Activated naive CD4-positive, alpha-beta T cell treated with anti-CD3 and anti-CD28 coated beads, Interleukin-2, amount 50 U/mL, for 24 hours (primary cell): ENCODE measurements around the gene LDLR.
"Not testable (repeated sequence)": the region's sequence is repeated elsewhere in the genome, so short reads cannot be mapped to it uniquely, and the experiment has no call there.

Source experiments
- H3K27ac Mint-ChIP-seq: one replicate; pipeline ENCODE4 v1.8.0; 2021; ENCODE audit warnings: mild to moderate bottlenecking, mixed read lengths
- H3K27me3 Mint-ChIP-seq: one replicate; pipeline ENCODE4 v1.8.0; 2021; ENCODE audit warnings: mixed read lengths
- H3K36me3 Mint-ChIP-seq: one replicate; pipeline ENCODE4 v1.8.0; 2021; ENCODE audit warnings: mixed read lengths
- H3K4me1 Mint-ChIP-seq: one replicate; pipeline ENCODE4 v1.8.0; 2021; ENCODE audit warnings: mixed read lengths
- H3K4me3 Mint-ChIP-seq: one replicate; pipeline ENCODE4 v1.8.0; 2021; ENCODE audit warnings: mild to moderate bottlenecking, mixed read lengths
- H3K9me3 Mint-ChIP-seq: one replicate; pipeline ENCODE4 v1.8.0; 2021; ENCODE audit warnings: mixed read lengths

LDLR gene

GRCh38 chr19:11138601-11139300 is 49.5 kb downstream of the LDLR start:
- H3K9me3 Mint-ChIP-seq: no peaks in the 10 kb centered on the region
- no peak overlapping the region for H3K4me3 Mint-ChIP-seq
- no peaks in the 10 kb centered on the region for H3K27me3 Mint-ChIP-seq
- H3K27ac Mint-ChIP-seq: no peak overlapping the region
- no peaks in the 10 kb centered on the region for H3K36me3 Mint-ChIP-seq
- H3K4me1 Mint-ChIP-seq: peaks cover 9% of the 10 kb centered on the region

- not testable (repeated sequence) for H3K27me3 Mint-ChIP-seq, H3K4me1 Mint-ChIP-seq, H3K36me3 Mint-ChIP-seq, H3K4me3 Mint-ChIP-seq, H3K9me3 Mint-ChIP-seq, H3K27ac Mint-ChIP-seq
Measured at GRCh38 chr19:11140023-11140538, 50.8 kb downstream of the LDLR start.

GRCh38 chr19:11140896-11141295 is 51.6 kb downstream of the LDLR start:
- H3K27me3 Mint-ChIP-seq: no peaks in the 10 kb centered on the region
- peaks cover 9% of the 10 kb centered on the region for H3K4me1 Mint-ChIP-seq
- H3K4me3 Mint-ChIP-seq: no peak overlapping the region
- no peak overlapping the region for H3K27ac Mint-ChIP-seq
- no peaks in the 10 kb centered on the region for H3K36me3 Mint-ChIP-seq
- no peaks in the 10 kb centered on the region for H3K9me3 Mint-ChIP-seq

- Mint-ChIP-seq H3K4me3 (no peak overlapping the region), H3K27ac (no peak overlapping the region), H3K9me3 (no peaks in the 10 kb centered on the region), H3K4me1 (peaks cover 9% of the 10 kb centered on the region), H3K27me3 (no peaks in the 10 kb centered on the region), H3K36me3 (no peaks in the 10 kb centered on the region)
Measured at GRCh38 chr19:11141937-11142527, 52.8 kb downstream of the LDLR start.

- Mint-ChIP-seq H3K27me3 (no peaks in the 10 kb centered on the region), H3K9me3 (no peaks in the 10 kb centered on the region), H3K4me1 (peaks cover 6% of the 10 kb centered on the region), H3K36me3 (no peaks in the 10 kb centered on the region), H3K4me3 (no peak overlapping the region), H3K27ac (no peak overlapping the region)
Measured at GRCh38 chr19:11142528-11143171, 53.4 kb downstream of the LDLR start.

- H3K27me3 Mint-ChIP-seq: no peaks in the 10 kb centered on the region
- H3K36me3 Mint-ChIP-seq: no peaks in the 10 kb centered on the region
- no peak overlapping the region for H3K4me3 Mint-ChIP-seq
- no peaks in the 10 kb centered on the region for H3K4me1 Mint-ChIP-seq
- no peak overlapping the region for H3K27ac Mint-ChIP-seq
- H3K9me3 Mint-ChIP-seq: no peaks in the 10 kb centered on the region
Measured at GRCh38 chr19:11145536-11145924, 56.3 kb downstream of the LDLR start.

GRCh38 chr19:11148001-11148400 is 58.7 kb downstream of the LDLR start:
- no peaks in the 10 kb centered on the region for H3K9me3 Mint-ChIP-seq
- no peak overlapping the region for H3K4me3 Mint-ChIP-seq
- H3K36me3 Mint-ChIP-seq: no peaks in the 10 kb centered on the region
- no peaks in the 10 kb centered on the region for H3K27me3 Mint-ChIP-seq
- no peak overlapping the region for H3K27ac Mint-ChIP-seq
- no peaks in the 10 kb centered on the region for H3K4me1 Mint-ChIP-seq

- H3K27ac Mint-ChIP-seq: no peak overlapping the region
- peaks cover 13% of the 10 kb centered on the region for H3K4me1 Mint-ChIP-seq
- H3K4me3 Mint-ChIP-seq: no peak overlapping the region
- H3K27me3 Mint-ChIP-seq: no peaks in the 10 kb centered on the region
- no peaks in the 10 kb centered on the region for H3K9me3 Mint-ChIP-seq
- no peaks in the 10 kb centered on the region for H3K36me3 Mint-ChIP-seq
Measured at GRCh38 chr19:11151181-11151580, 61.9 kb downstream of the LDLR start.

GRCh38 chr19:11152318-11153062 is 63.2 kb downstream of the LDLR start:
- no peak overlapping the region for H3K27ac Mint-ChIP-seq
- no peaks in the 10 kb centered on the region for H3K27me3 Mint-ChIP-seq
- no peaks in the 10 kb centered on the region for H3K9me3 Mint-ChIP-seq
- no peak overlapping the region for H3K4me3 Mint-ChIP-seq
- H3K36me3 Mint-ChIP-seq: no peaks in the 10 kb centered on the region
- H3K4me1 Mint-ChIP-seq: peaks cover 13% of the 10 kb centered on the region

- no peaks in the 10 kb centered on the region for H3K27me3 Mint-ChIP-seq
- peak overlapping the region; percentile 90 for H3K4me3 Mint-ChIP-seq
- H3K27ac Mint-ChIP-seq: peak overlapping the region; percentile 36
- no peaks in the 10 kb centered on the region for H3K36me3 Mint-ChIP-seq
- no peaks in the 10 kb centered on the region for H3K9me3 Mint-ChIP-seq
- peaks cover 13% of the 10 kb centered on the region for H3K4me1 Mint-ChIP-seq
Measured at GRCh38 chr19:11154683-11155047, 65.4 kb downstream of the LDLR start.

- Mint-ChIP-seq H3K4me1 (peaks cover 13% of the 10 kb centered on the region), H3K27ac (peak within 1 kb of the TSS; percentile 41), H3K36me3 (no peaks in the 10 kb centered on the region), H3K4me3 (peak within 1 kb of the TSS; percentile 90), H3K9me3 (no peaks in the 10 kb centered on the region), H3K27me3 (no peaks in the 10 kb centered on the region)
Measured at GRCh38 chr19:11155373-11156120, 66.3 kb downstream of the LDLR start, which contains the start of gene SPC24. Gene SPC24, minus strand, starts transcription at chr19:11155782. Its CDS starts 6 bp downstream, at chr19:11155776.

- H3K4me3 Mint-ChIP-seq: no peak overlapping the region
- no peak overlapping the region for H3K27ac Mint-ChIP-seq
- H3K9me3 Mint-ChIP-seq: no peaks in the 10 kb centered on the region
- H3K36me3 Mint-ChIP-seq: no peaks in the 10 kb centered on the region
- no peaks in the 10 kb centered on the region for H3K27me3 Mint-ChIP-seq
- peaks cover 7% of the 10 kb centered on the region for H3K4me1 Mint-ChIP-seq
Measured at GRCh38 chr19:11159598-11160439, 70.6 kb downstream of the LDLR start.

GRCh38 chr19:11160440-11160768 is 71.1 kb downstream of the LDLR start:
- H3K4me1 Mint-ChIP-seq, H3K27ac Mint-ChIP-seq, H3K27me3 Mint-ChIP-seq, H3K9me3 Mint-ChIP-seq, H3K4me3 Mint-ChIP-seq, H3K36me3 Mint-ChIP-seq: not testable (repeated sequence)

- no peak overlapping the region for H3K4me3 Mint-ChIP-seq
- H3K36me3 Mint-ChIP-seq: no peaks in the 10 kb centered on the region
- H3K4me1 Mint-ChIP-seq: no peaks in the 10 kb centered on the region
- H3K27me3 Mint-ChIP-seq: no peaks in the 10 kb centered on the region
- H3K9me3 Mint-ChIP-seq: no peaks in the 10 kb centered on the region
- no peak overlapping the region for H3K27ac Mint-ChIP-seq
Measured at GRCh38 chr19:11164296-11164695, 75.0 kb downstream of the LDLR start.
